ENCODE data around the gene DIS3L2.

- TF ChIP-seq CTCF (IDR thresholded peaks at IDR 0.05; ENCODE audit: low read depth, low read length) (no peak), EZH2phosphoT487 (IDR thresholded peaks at IDR 0.05; ENCODE audit: low read depth) (no peak)
Measured at GRCh38 chr2:232291343-232291742, 329.8 kb downstream of the DIS3L2 start.

Measured in OCI-LY3 (cell line).